Keratinocyte (primary cell): ENCODE measurements around the gene PPFIA1. TPM values are rescaled to one million over a fixed set of nuclear protein-coding genes. Genes with fewer than 3 reads are reported as not detected.

Experiments
- DNase-seq: peaks from one replicate; pipeline ENCODE4 v3.0.0-alpha.2; 2011; ENCODE audit warnings: low read depth, missing footprints, low spot score
- FAIRE-seq: peaks from 2 replicates; lab custom pipeline; 2011; peaks lifted over from hg19 to GRCh38; lab: Jason Lieb, UNC
- H2AFZ ChIP-seq: 2 replicates; pipeline ENCODE4 v1.6.0; 2012; ENCODE audit warnings: low read length, control low read depth, inconsistent platforms; ENCODE audit not compliant: control insufficient read depth
- H3K27ac ChIP-seq: 2 replicates; pipeline ENCODE4 v1.5.1; 2011; ENCODE audit warnings: low read length; ENCODE audit not compliant: control insufficient read depth, insufficient read depth
- H3K27me3 ChIP-seq: 3 replicates; pipeline ENCODE4 v1.6.0; 2011; ENCODE audit warnings: low read length; ENCODE audit not compliant: control insufficient read depth, insufficient read depth; ENCODE audit errors: extremely low read depth
- H3K36me3 ChIP-seq, 2 experiments: 2 replicates in 1 of 2; 3 replicates in 1 of 2; pipeline ENCODE4 v1.5.1; 2011; ENCODE audit warnings: low read length in 2 of 2, mild to moderate bottlenecking in 1 of 2; ENCODE audit not compliant: control insufficient read depth in 2 of 2, insufficient read depth in 2 of 2; ENCODE audit errors: extremely low read depth in 1 of 2
- H3K4me1 ChIP-seq: 3 replicates; pipeline ENCODE4 v1.5.1; 2011; ENCODE audit warnings: low read length; ENCODE audit not compliant: control insufficient read depth, insufficient read depth; ENCODE audit errors: extremely low read depth
- H3K4me2 ChIP-seq: 3 replicates; pipeline ENCODE4 v1.6.0; 2011; ENCODE audit warnings: low read depth, low read length; ENCODE audit not compliant: control insufficient read depth, insufficient read depth; ENCODE audit errors: extremely low read depth
- H3K4me3 ChIP-seq, 3 experiments: fragments of 200-600 bp in 1 of 3; sonication (generic) in 1 of 3; 2 replicates in 2 of 3; 3 replicates in 1 of 3; pipeline ENCODE4 v1.5.1; 2011 to 2016; ENCODE audit warnings: low read length in 3 of 3, mild to moderate bottlenecking in 3 of 3, control low read depth in 2 of 3, inconsistent platforms in 1 of 3, low read depth in 1 of 3, mixed read lengths in 1 of 3, mixed run types in 1 of 3, moderate library complexity in 1 of 3; ENCODE audit not compliant: control insufficient read depth in 2 of 3, insufficient read depth in 2 of 3; ENCODE audit errors: extremely low read depth in 1 of 3
- H3K79me2 ChIP-seq: 2 replicates; pipeline ENCODE4 v1.6.0; 2012; ENCODE audit warnings: low read length; ENCODE audit not compliant: control insufficient read depth, insufficient read depth
- H3K9ac ChIP-seq: 3 replicates; pipeline ENCODE4 v1.6.0; 2011; ENCODE audit warnings: low read length; ENCODE audit not compliant: control insufficient read depth, insufficient read depth; ENCODE audit errors: extremely low read depth
- H3K9me1 ChIP-seq: 3 replicates; pipeline ENCODE4 v1.6.0; 2011; ENCODE audit warnings: low read length; ENCODE audit not compliant: control insufficient read depth, insufficient read depth; ENCODE audit errors: extremely low read depth
- H3K9me3 ChIP-seq: 2 replicates; pipeline ENCODE4 v1.5.1; 2012; ENCODE audit warnings: low read depth, low read length; ENCODE audit not compliant: control insufficient read depth
- H4K20me1 ChIP-seq: 3 replicates; pipeline ENCODE4 v1.6.0; 2011; ENCODE audit warnings: low read length; ENCODE audit not compliant: control insufficient read depth, insufficient read depth; ENCODE audit errors: extremely low read depth
- CTCF ChIP-seq, 3 experiments: IDR thresholded peaks in 1 of 3; conservative IDR thresholded peaks in 1 of 3; optimal IDR thresholded peaks in 1 of 3; 2 replicates in 2 of 3; 3 replicates in 1 of 3; pipeline versions ENCODE3 to v1.5.1; 2011; ENCODE audit warnings: low read length in 3 of 3, mild to moderate bottlenecking in 3 of 3, moderate library complexity in 2 of 3, control low read depth in 1 of 3, inconsistent platforms in 1 of 3; ENCODE audit not compliant: insufficient read depth in 2 of 3; ENCODE audit errors: extremely low read depth in 1 of 3
- EZH2 ChIP-seq: IDR thresholded peaks from one replicate; pipeline ENCODE4 v1.6.1; 2012; ENCODE audit warnings: inconsistent platforms, mild to moderate bottlenecking, low read length, moderate library complexity
- dilution Hi-C: fragments of 300-500 bp; cut with MboI; formaldehyde crosslinking; loops from one replicate; pipeline ENCODE4 v1.7.0; 2020; ENCODE audit warnings: low sequenced_read_pairs; ENCODE audit not compliant: extremely low pct_ligation_motif_present
- polyA plus RNA-seq, 5 experiments: library from polyadenylated mRNA; depleted of rRNA in 3 of 5; stranded (reverse) in 3 of 5; stranded (forward) in 1 of 5; unstranded in 1 of 5; fragments of >200 nt; gene quantifications; 1 replicate in 1 of 5; 2 replicates in 3 of 5; 3 replicates in 1 of 5; pipeline versions ENCODE4 v1.2.1 to v1.2.3, GENCODE V29; 2011 to 2012; ENCODE audit warnings: missing spikeins in 2 of 5, low read depth in 1 of 5, low replicate concordance in 1 of 5

Gene PPFIA1
- polyA plus RNA-seq, 1 donor (not counting 4 experiments of a cell fraction or from before 2014, with no cell fraction given), result 27.6 TPM

GRCh38 chr11:70410276-70411205, 140.1 kb downstream of the PPFIA1 start:
- dilution Hi-C loops, result no loop called here
- no peak overlapping the region for H3K4me2 ChIP-seq
- no peak overlapping the region for H2AFZ ChIP-seq
- H3K9ac ChIP-seq, result no peak overlapping the region
- peaks cover 76 to 80% of the 10 kb centered on the region in 2 experiments for H3K36me3 ChIP-seq
- peaks cover 24% of the 10 kb centered on the region for H4K20me1 ChIP-seq
- no peak overlapping the region for H3K27ac ChIP-seq
- FAIRE-seq (no peak), DNase-seq (no peak)
- H3K27me3 ChIP-seq, result no peaks in the 10 kb centered on the region
- no peak overlapping the region for H3K4me3 ChIP-seq
- no peaks in the 10 kb centered on the region for H3K4me1 ChIP-seq
- H3K9me1 ChIP-seq, result no peaks in the 10 kb centered on the region
- no peaks in the 10 kb centered on the region for H3K9me3 ChIP-seq
- peaks cover 61% of the 10 kb centered on the region for H3K79me2 ChIP-seq
- TF ChIP-seq EZH2 (no peak), CTCF (optimal IDR thresholded peaks at IDR 0.05 in 1 of 3, IDR thresholded peaks at IDR 0.05 in 1 of 3, conservative IDR thresholded peaks at IDR 0.05 in 1 of 3; ENCODE audit: extremely low read depth in 1 of 3, insufficient read depth in 2 of 3, low read length in 3 of 3) (no peak)

GRCh38 chr11:70411713-70412452, 141.4 kb downstream of the PPFIA1 start:
- FAIRE-seq, result no peak
- Histone ChIP-seq H2AFZ (no peak overlapping the region), H3K9me1 (no peaks in the 10 kb centered on the region), H3K36me3 (peaks cover 79 to 84% of the 10 kb centered on the region in 2 experiments), H3K9ac (no peak overlapping the region), H3K27ac (no peak overlapping the region), H3K4me2 (no peak overlapping the region), H3K79me2 (peaks cover 49% of the 10 kb centered on the region), H3K27me3 (no peaks in the 10 kb centered on the region), H3K4me3 (no peak overlapping the region), H3K4me1 (no peaks in the 10 kb centered on the region), H4K20me1 (peaks cover 17% of the 10 kb centered on the region), H3K9me3 (no peaks in the 10 kb centered on the region)
- no peak for TF ChIP-seq EZH2
- no peak for TF ChIP-seq CTCF (optimal IDR thresholded peaks at IDR 0.05 in 1 of 3, IDR thresholded peaks at IDR 0.05 in 1 of 3, conservative IDR thresholded peaks at IDR 0.05 in 1 of 3; ENCODE audit: extremely low read depth in 1 of 3, insufficient read depth in 2 of 3, low read length in 3 of 3)
- dilution Hi-C loops, result no loop called here
- DNase-seq, result no peak
